Stimulated activated CD4-positive, alpha-beta T cell treated with anti-CD3 and anti-CD28 coated beads, Interleukin-15, amount 100 ng/mL, for 1 hour (primary cell): ENCODE data around the gene HOXA4.

Source experiments
- DNase-seq, 2 donors: peaks; one replicate each; pipeline ENCODE4 v3.0.0-alpha.2; 2020; ENCODE audit warnings: low read depth in 1 of 2, low spot score in 1 of 2

HOXA4 gene

GRCh38 chr7:27117887-27118491, 12.6 kb downstream of the HOXA4 start:
- no peak for DNase-seq

GRCh38 chr7:27116962-27117886, 13.3 kb downstream of the HOXA4 start:
- DNase-seq, result no peak

GRCh38 chr7:27116031-27116961, 14.3 kb downstream of the HOXA4 start:
- DNase-seq, result no peak

- DNase-seq, result no peak
Observed at GRCh38 chr7:27115221-27116026, 15.1 kb downstream of the HOXA4 start.

GRCh38 chr7:27114881-27115220, 15.7 kb downstream of the HOXA4 start:
- DNase-seq, result no peak

- no peak for DNase-seq
Observed at GRCh38 chr7:27113991-27114769, 16.4 kb downstream of the HOXA4 start.

- DNase-seq, result no peak
Observed at GRCh38 chr7:27112955-27113949, 17.3 kb downstream of the HOXA4 start.

- DNase-seq, result no peak
Observed at GRCh38 chr7:27112361-27112760, 18.2 kb downstream of the HOXA4 start.

- no peak for DNase-seq
Observed at GRCh38 chr7:27111751-27112277, 18.7 kb downstream of the HOXA4 start.

GRCh38 chr7:27111042-27111750, 19.4 kb downstream of the HOXA4 start:
- DNase-seq, result no peak

GRCh38 chr7:27110186-27111031, 20.1 kb downstream of the HOXA4 start:
- DNase-seq, result no peak

- DNase-seq, result no peak
Observed at GRCh38 chr7:27109466-27110185, 20.9 kb downstream of the HOXA4 start.

- DNase-seq, result no peak
Observed at GRCh38 chr7:27108390-27109127, 22.0 kb downstream of the HOXA4 start.

- no peak for DNase-seq
Observed at GRCh38 chr7:27107391-27108381, 22.9 kb downstream of the HOXA4 start.

- no peak for DNase-seq
Observed at GRCh38 chr7:27106901-27107240, 23.7 kb downstream of the HOXA4 start.
